Nephron (organoid): ENCODE data around the gene MYO1H.

Experiments
- H3K27ac Mint-ChIP-seq, 3 experiments: 2 replicates each; pipeline ENCODE4 v1.8.0; 2020; ENCODE audit warnings: mixed read lengths in 3 of 3, mild to moderate bottlenecking in 2 of 3, moderate library complexity in 1 of 3
- H3K27me3 Mint-ChIP-seq: 2 replicates; pipeline ENCODE4 v1.8.0; 2021; ENCODE audit warnings: low read depth, mild to moderate bottlenecking, moderate library complexity, mixed read lengths
- H3K36me3 Mint-ChIP-seq: 2 replicates; pipeline ENCODE4 v1.8.0; 2020; ENCODE audit warnings: low read depth, mixed read lengths
- H3K4me1 Mint-ChIP-seq: 2 replicates; pipeline ENCODE4 v1.8.0; 2020; ENCODE audit warnings: mixed read lengths
- H3K4me3 Mint-ChIP-seq, 3 experiments: 2 replicates each; pipeline ENCODE4 v1.8.0; 2020; ENCODE audit warnings: mild to moderate bottlenecking in 3 of 3, mixed read lengths in 3 of 3, moderate library complexity in 2 of 3
- H3K9me3 Mint-ChIP-seq: 2 replicates; pipeline ENCODE4 v1.8.0; 2020; ENCODE audit warnings: mixed read lengths
- TF ChIP-seq, protein P1 (sequence below), 3 experiments: fragments of 200-600 bp; sonication (generic); IDR thresholded peaks; one replicate each; pipeline ENCODE4 v1.5.0; 2021; ENCODE audit warnings: antibody characterized with exemption in 3 of 3; ENCODE audit not compliant: unreplicated experiment in 3 of 3

MYO1H gene

DNA sequence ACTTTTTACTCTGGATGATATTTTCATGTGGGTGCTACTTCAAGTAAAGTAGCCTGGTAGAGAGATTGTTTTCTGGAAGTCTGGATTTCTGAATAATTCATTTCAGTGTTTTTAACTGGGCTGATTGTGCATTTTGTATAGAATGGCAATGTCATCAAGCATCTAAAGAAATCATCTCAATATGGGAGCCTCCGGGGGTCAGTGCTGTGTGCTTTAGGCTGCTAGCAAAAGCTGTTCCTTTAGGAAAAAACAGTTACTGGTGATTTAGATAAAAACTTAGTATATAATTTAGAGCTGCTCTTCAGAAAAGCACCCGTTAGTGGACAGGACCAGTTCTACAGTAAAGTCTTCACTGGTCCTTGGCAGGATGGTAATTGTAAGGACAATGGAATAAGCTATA lies 134.8 kb downstream of the MYO1H start:
- Mint-ChIP-seq H3K27ac (no peak overlapping the region), H3K4me1 (peaks cover 7% of the 10 kb centered on the region), H3K36me3 (peaks cover 35% of the 10 kb centered on the region), H3K4me3 (no peak overlapping the region), H3K9me3 (no peaks in the 10 kb centered on the region), H3K27me3 (no peaks in the 10 kb centered on the region)
- TF ChIP-seq, protein P1, sequence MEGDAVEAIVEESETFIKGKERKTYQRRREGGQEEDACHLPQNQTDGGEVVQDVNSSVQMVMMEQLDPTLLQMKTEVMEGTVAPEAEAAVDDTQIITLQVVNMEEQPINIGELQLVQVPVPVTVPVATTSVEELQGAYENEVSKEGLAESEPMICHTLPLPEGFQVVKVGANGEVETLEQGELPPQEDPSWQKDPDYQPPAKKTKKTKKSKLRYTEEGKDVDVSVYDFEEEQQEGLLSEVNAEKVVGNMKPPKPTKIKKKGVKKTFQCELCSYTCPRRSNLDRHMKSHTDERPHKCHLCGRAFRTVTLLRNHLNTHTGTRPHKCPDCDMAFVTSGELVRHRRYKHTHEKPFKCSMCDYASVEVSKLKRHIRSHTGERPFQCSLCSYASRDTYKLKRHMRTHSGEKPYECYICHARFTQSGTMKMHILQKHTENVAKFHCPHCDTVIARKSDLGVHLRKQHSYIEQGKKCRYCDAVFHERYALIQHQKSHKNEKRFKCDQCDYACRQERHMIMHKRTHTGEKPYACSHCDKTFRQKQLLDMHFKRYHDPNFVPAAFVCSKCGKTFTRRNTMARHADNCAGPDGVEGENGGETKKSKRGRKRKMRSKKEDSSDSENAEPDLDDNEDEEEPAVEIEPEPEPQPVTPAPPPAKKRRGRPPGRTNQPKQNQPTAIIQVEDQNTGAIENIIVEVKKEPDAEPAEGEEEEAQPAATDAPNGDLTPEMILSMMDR (IDR thresholded peaks at IDR 0.05; ENCODE audit: unreplicated experiment in 3 of 3) = no peak

- H3K27me3 Mint-ChIP-seq = no peaks in the 10 kb centered on the region
- no peak overlapping the region for H3K4me3 Mint-ChIP-seq
- peaks cover 7% of the 10 kb centered on the region for H3K4me1 Mint-ChIP-seq
- TF ChIP-seq, protein P1 (IDR thresholded peaks at IDR 0.05; ENCODE audit: unreplicated experiment in 3 of 3) = no peak
- peaks cover 37% of the 10 kb centered on the region for H3K36me3 Mint-ChIP-seq
- no peak overlapping the region for H3K27ac Mint-ChIP-seq
- H3K9me3 Mint-ChIP-seq = no peaks in the 10 kb centered on the region
These were observed 135.2 kb downstream of the MYO1H start for GRCh38 chr12:109482894-109483293.

DNA sequence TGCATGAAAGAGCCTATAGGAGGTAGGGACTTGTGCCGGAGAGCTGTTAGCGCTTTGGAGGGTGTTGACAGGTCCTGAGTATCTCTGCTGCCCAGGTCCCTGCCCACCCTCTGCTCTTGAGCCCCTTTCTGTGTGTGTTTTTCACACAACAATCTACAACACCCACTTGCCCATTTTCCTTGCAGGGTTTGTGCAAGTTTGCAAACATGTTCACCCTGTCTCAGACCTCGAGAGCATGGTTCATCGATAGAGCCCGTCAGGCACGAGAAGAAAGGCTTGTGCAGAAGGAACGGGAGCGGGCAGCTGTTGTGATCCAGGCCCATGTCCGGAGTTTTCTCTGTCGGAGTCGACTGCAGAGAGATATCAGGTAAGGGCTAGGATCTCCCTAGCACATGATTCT lies 135.6 kb downstream of the MYO1H start:
- Mint-ChIP-seq H3K36me3 (peaks cover 39% of the 10 kb centered on the region), H3K27me3 (no peaks in the 10 kb centered on the region), H3K4me1 (peaks cover 7% of the 10 kb centered on the region), H3K4me3 (no peak overlapping the region), H3K9me3 (no peaks in the 10 kb centered on the region), H3K27ac (no peak overlapping the region)
- TF ChIP-seq, protein P1 (IDR thresholded peaks at IDR 0.05; ENCODE audit: unreplicated experiment in 3 of 3) = no peak

DNA sequence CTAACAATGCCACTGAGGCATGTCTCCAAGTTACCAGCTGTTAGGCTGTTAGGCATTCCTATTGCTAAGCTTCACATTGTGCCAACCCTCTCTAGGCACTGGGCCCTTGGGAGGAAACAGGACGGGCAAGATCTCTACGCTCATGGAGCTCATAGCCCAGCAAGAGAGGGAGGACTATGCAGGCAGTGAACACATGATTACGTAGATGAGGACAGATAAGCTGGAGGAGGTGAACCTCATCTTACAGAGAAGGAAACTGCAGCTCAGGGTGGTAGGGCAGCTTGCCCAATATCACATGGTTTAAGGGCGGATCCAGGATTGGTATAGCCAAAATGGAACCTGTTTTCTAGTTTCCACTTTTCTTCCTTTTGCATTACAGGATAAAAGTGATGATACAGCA lies 137.5 kb downstream of the MYO1H start:
- H3K4me3 Mint-ChIP-seq = no peak overlapping the region
- peaks cover 51% of the 10 kb centered on the region for H3K36me3 Mint-ChIP-seq
- no peaks in the 10 kb centered on the region for H3K4me1 Mint-ChIP-seq
- no peaks in the 10 kb centered on the region for H3K27me3 Mint-ChIP-seq
- no peak overlapping the region for H3K27ac Mint-ChIP-seq
- no peaks in the 10 kb centered on the region for H3K9me3 Mint-ChIP-seq
- TF ChIP-seq, protein P1 (IDR thresholded peaks at IDR 0.05; ENCODE audit: unreplicated experiment in 3 of 3) = no peak

- Mint-ChIP-seq H3K27ac (no peak overlapping the region), H3K36me3 (peaks cover 60% of the 10 kb centered on the region), H3K4me1 (no peaks in the 10 kb centered on the region), H3K27me3 (no peaks in the 10 kb centered on the region), H3K4me3 (no peak overlapping the region), H3K9me3 (no peaks in the 10 kb centered on the region)
- TF ChIP-seq, protein P1 (IDR thresholded peaks at IDR 0.05; ENCODE audit: unreplicated experiment in 3 of 3) = no peak
These were observed 139.7 kb downstream of the MYO1H start for GRCh38 chr12:109487181-109488050.
